K562 (cell line): ENCODE results near the gene TECPR1. TPM values are rescaled to one million over a fixed set of nuclear protein-coding genes. Genes with fewer than 3 reads are reported as not detected.
"Not testable (repeated sequence)": the region's sequence is repeated elsewhere in the genome, so short reads cannot be mapped to it uniquely, and the experiment has no call there.

Source experiments
- ATAC-seq: fragments of 200-7000 bp; cut with Tn5 transposase; 3 replicates; pipeline ENCODE4 v1.9.1; 2020; ENCODE audit warnings: moderate library complexity
- BruUV-seq: library from RNA; stranded (reverse); fragments of 400-500 nt; replicated peaks from 2 replicates; lab custom pipeline; 2021; lab: Mats Ljungman, UMichigan
- CTCF ChIA-PET: fragments of 300-600 bp; formaldehyde crosslinking; extraction: SDS; loops from one replicate; lab custom pipeline; 2021; ENCODE audit warnings: low intra/inter-chr PET ratio; lab: Yijun Ruan, JAX
- POLR2A ChIA-PET: fragments of 300-600, 350-650 bp; sonication (Branson Sonifier 250); formaldehyde crosslinking; extraction: SDS; loops from one replicate; lab custom pipeline; 2021; ENCODE audit warnings: antibody characterized with exemption, inconsistent platforms; lab: Yijun Ruan, JAX
- DNase-seq, 4 experiments: peaks; one replicate each; pipeline versions ENCODE4 v3.0.0 to v3.0.0-alpha.2; 2011 to 2018; ENCODE audit warnings: low spot score in 3 of 4, mixed read lengths in 3 of 4; ENCODE audit errors: extremely low read depth in 1 of 4
- FAIRE-seq: peaks from 2 replicates; lab custom pipeline; 2011; peaks lifted over from hg19 to GRCh38; lab: Jason Lieb, UNC
- H2AFZ ChIP-seq: 2 replicates; pipeline ENCODE4 v1.6.0; 2011; ENCODE audit warnings: low read depth, low read length, control low read depth, inconsistent platforms
- H3K27ac ChIP-seq: fragments of 200-600 bp; 3 replicates; pipeline ENCODE4 v1.8.0; 2011; ENCODE audit warnings: low read depth, mild to moderate bottlenecking, control low read depth, inconsistent platforms, low read length, moderate library complexity, mixed read lengths; ENCODE audit errors: extremely low read depth
- H3K27me3 ChIP-seq, 2 experiments: fragments of 300-600 bp in 1 of 2; 2 replicates in 1 of 2; 3 replicates in 1 of 2; pipeline versions ENCODE4 v1.6.0 to v1.8.0; 2011; ENCODE audit warnings: inconsistent platforms in 2 of 2, low read length in 2 of 2, mild to moderate bottlenecking in 1 of 2, mixed read lengths in 1 of 2, moderate library complexity in 1 of 2; ENCODE audit not compliant: control insufficient read depth in 2 of 2, insufficient read depth in 2 of 2
- H3K36me3 ChIP-seq: fragments of 300-600 bp; 3 replicates; pipeline ENCODE4 v1.8.0; 2011; ENCODE audit warnings: mild to moderate bottlenecking, low read length, inconsistent platforms; ENCODE audit not compliant: control insufficient read depth, insufficient read depth
- H3K4me1 ChIP-seq, 2 experiments: fragments of 200-600 bp in 1 of 2; replicated peaks in 1 of 2; 2 replicates in 1 of 2; 3 replicates in 1 of 2; pipeline versions ENCODE4 v1.5.1 to v1.8.0; 2011; ENCODE audit warnings: inconsistent platforms in 2 of 2, low read length in 2 of 2, mild to moderate bottlenecking in 1 of 2, mixed read lengths in 1 of 2, moderate library complexity in 1 of 2; ENCODE audit not compliant: control insufficient read depth in 2 of 2, insufficient read depth in 2 of 2
- H3K4me2 ChIP-seq: 2 replicates; pipeline ENCODE4 v1.6.1; 2011; ENCODE audit warnings: low read length, control low read depth, inconsistent platforms, mixed read lengths; ENCODE audit not compliant: insufficient read depth
- H3K4me3 ChIP-seq: fragments of 200-600 bp; sonication (generic), shearing (Covaris generic); 2 replicates; pipeline ENCODE4 v1.5.1; 2016; ENCODE audit warnings: control low read depth, inconsistent platforms
- H3K79me2 ChIP-seq: fragments of 200-600 bp; 3 replicates; pipeline ENCODE4 v1.8.0; 2011; ENCODE audit warnings: low read length, inconsistent platforms; ENCODE audit not compliant: control insufficient read depth, insufficient read depth
- H3K9ac ChIP-seq, 2 experiments: 2 replicates each; pipeline versions ENCODE4 v1.6.0 to v1.6.1; 2011; ENCODE audit warnings: low read depth in 2 of 2, low read length in 2 of 2, control low read depth in 1 of 2, inconsistent platforms in 1 of 2, mild to moderate bottlenecking in 1 of 2, mixed read lengths in 1 of 2; ENCODE audit not compliant: insufficient read depth in 1 of 2
- H3K9me1 ChIP-seq: one replicate; pipeline ENCODE4 v1.6.0; 2011; ENCODE audit warnings: inconsistent platforms, mild to moderate bottlenecking, low read length, moderate library complexity; ENCODE audit not compliant: control insufficient read depth, insufficient read depth
- H3K9me3 ChIP-seq: replicated peaks from 2 replicates; pipeline ENCODE4 v1.5.1; 2011; ENCODE audit warnings: low read depth, low read length, inconsistent platforms; ENCODE audit not compliant: control insufficient read depth, insufficient read depth
- H4K20me1 ChIP-seq: replicated peaks from 2 replicates; pipeline ENCODE4 v1.6.1; 2011; ENCODE audit warnings: low read length, inconsistent platforms, mixed read lengths; ENCODE audit not compliant: control insufficient read depth, insufficient read depth
- WGBS: fragments of 100-300 bp; shearing (Covaris generic); methylation state at CpG from one replicate; pipeline ENCODE4 v1.1.6; 2016; ENCODE audit warnings: low coverage, mixed read lengths; ENCODE audit not compliant: insufficient coverage; ENCODE audit errors: missing lambda C conversion rate; 5-methylcytosine and 5-hydroxymethylcytosine counted together
- in situ Hi-C: fragments of 300-500 bp; cut with MboI; formaldehyde crosslinking; loops from 4 replicates; pipeline ENCODE4 v1.15.0; 2018; ENCODE audit warnings: inconsistent platforms, mixed read lengths
- intact Hi-C: fragments of 100-400 bp; cut with micrococcal nuclease; formaldehyde crosslinking; loops from 2 replicates; pipeline ENCODE4 v1.14.2; 2022
- polyA plus RNA-seq, 8 experiments: library from polyadenylated mRNA; depleted of rRNA in 4 of 8; stranded (reverse) in 5 of 8; unstranded in 3 of 8; fragments of >200 nt; fragmentation: Nextera tagmentation in 2 of 8; fragmentation: Illumina TruSeq in 1 of 8; extraction: Ambion mirVana in 2 of 8; extraction: Trizol in 1 of 8; gene quantifications; 2 replicates each; pipeline versions ENCODE4 v1.2.1 to v1.2.3, GENCODE V29; 2011 to 2014; ENCODE audit warnings: inconsistent platforms in 1 of 8, missing spikeins in 1 of 8
- total RNA-seq, 7 experiments: library from RNA; depleted of rRNA in 6 of 7; stranded (reverse); fragments of >200 nt in 6 of 7; fragmentation: Illumina TruSeq in 2 of 7; extraction: Trizol in 2 of 7; gene quantifications; 2 replicates each; pipeline versions ENCODE4 v1.2.1 to v1.2.3, GENCODE V29; 2011 to 2021; ENCODE audit warnings: low replicate concordance in 1 of 7
- TF ChIP-seq, protein P1 (sequence below): IDR thresholded peaks from 2 replicates; pipeline ENCODE4 v1.6.1; 2016; ENCODE audit warnings: missing genetic modification characterization, missing compliant biosample characterization

TECPR1 gene
- total and polyA plus RNA-seq, 9 of the 15 experiments (the other 6 are each of a cell fraction or from before 2014, with no cell fraction given) = 0.17 to 15.0 (median 2.2) TPM

DNA sequence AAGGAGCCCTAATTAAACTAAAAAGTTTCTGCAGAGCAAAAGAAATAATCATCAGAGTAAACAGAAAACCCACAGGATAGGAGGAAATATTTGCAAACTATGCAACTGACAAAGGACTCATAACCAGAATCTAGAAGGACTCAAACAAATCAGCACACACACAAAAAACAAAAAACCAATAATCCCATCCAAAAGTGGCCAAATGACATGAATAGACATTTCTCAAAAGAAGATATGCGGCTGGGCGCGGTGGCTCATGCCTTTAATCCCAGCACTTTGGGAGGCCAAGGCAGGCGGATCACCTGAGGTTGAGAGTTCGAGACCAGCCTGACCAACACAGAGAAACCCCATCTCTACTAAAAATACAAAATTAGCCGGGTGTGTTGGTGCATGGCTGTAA lies 32.6 kb downstream of the TECPR1 start:
- H3K79me2 ChIP-seq, H3K4me2 ChIP-seq, intact Hi-C loops, POLR2A ChIA-PET, H3K9me3 ChIP-seq, H2AFZ ChIP-seq, H3K4me3 ChIP-seq, BruUV-seq, H4K20me1 ChIP-seq, H3K9me1 ChIP-seq, H3K27ac ChIP-seq, H3K9ac ChIP-seq, H3K36me3 ChIP-seq, CTCF ChIA-PET, FAIRE-seq, ATAC-seq, DNase-seq, in situ Hi-C loops: not testable (repeated sequence)
- TF ChIP-seq, protein P1, sequence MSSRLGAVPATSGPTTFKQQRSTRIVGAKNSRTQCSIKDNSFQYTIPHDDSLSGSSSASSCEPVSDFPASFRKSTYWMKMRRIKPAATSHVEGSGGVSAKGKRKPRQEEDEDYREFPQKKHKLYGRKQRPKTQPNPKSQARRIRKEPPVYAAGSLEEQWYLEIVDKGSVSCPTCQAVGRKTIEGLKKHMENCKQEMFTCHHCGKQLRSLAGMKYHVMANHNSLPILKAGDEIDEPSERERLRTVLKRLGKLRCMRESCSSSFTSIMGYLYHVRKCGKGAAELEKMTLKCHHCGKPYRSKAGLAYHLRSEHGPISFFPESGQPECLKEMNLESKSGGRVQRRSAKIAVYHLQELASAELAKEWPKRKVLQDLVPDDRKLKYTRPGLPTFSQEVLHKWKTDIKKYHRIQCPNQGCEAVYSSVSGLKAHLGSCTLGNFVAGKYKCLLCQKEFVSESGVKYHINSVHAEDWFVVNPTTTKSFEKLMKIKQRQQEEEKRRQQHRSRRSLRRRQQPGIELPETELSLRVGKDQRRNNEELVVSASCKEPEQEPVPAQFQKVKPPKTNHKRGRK (tag) = 0 out of 2 replicates have a peak, but pooled peaks have one; percentile 7
- 51% methylated on average over 6 of the region's 6 CpGs for WGBS
- Histone ChIP-seq H3K4me1 (peaks cover 11 to 42% of the 10 kb centered on the region in 2 experiments; a peak in 3 of 5 replicates), H3K27me3 (peaks cover 14 to 44% of the 10 kb centered on the region in 2 experiments; a peak in 4 of 5 replicates)
